ENCODE results near the gene HIGD1A. TPM values are rescaled to one million over a fixed set of nuclear protein-coding genes. Genes with fewer than 3 reads are reported as not detected.
A peak's percentile ranks its signal among the peaks of the same experiment; 100 is the strongest.

Gene HIGD1A
- total and polyA plus RNA-seq, 9 of the 15 experiments (the other 6 are each of a cell fraction or from before 2014, with no cell fraction given): 165 to 1,185 (median 333) TPM

GRCh38 chr3:42772670-42773408 is 31.5 kb downstream of the HIGD1A start, which contains the start of gene CCDC13 (continued):
- TF ChIP-seq MAX (CRISPR knock-in tag; IDR thresholded peaks at IDR 0.05) (peak; percentile 32; the same call in 1 of the 2 replicates), MAZ (CRISPR knock-in tag; conservative IDR thresholded peaks at IDR 0.05 in 1 of 2, IDR thresholded peaks at IDR 0.05 in 1 of 2) (no peak), ELF1 (tag; IDR thresholded peaks at IDR 0.05) (no peak), RFX5 (IDR thresholded peaks at IDR 0.05; ENCODE audit: low read depth, low read length) (peak; percentile 84), HOMEZ (CRISPR knock-in tag; IDR thresholded peaks at IDR 0.05) (no peak), EP300 (IDR thresholded peaks at IDR 0.05; ENCODE audit: low read length) (no peak), HNRNPLL (IDR thresholded peaks at IDR 0.05; ENCODE audit: low read depth, low read length, poor library complexity, severe bottlenecking) (peak; percentile 87), RBM15 (IDR thresholded peaks at IDR 0.05; ENCODE audit: insufficient read depth, low read length) (no peak), GABPB1 (CRISPR knock-in tag; IDR thresholded peaks at IDR 0.05) (no peak), SOX6 (IDR thresholded peaks at IDR 0.05) (no peak), ZBTB33 (CRISPR knock-in tag; IDR thresholded peaks at IDR 0.05) (peak; percentile 62), SREBF2 (CRISPR knock-in tag; IDR thresholded peaks at IDR 0.05) (no peak), ZFPM2 (CRISPR knock-in tag; IDR thresholded peaks at IDR 0.05) (no peak), CCAR2 (IDR thresholded peaks at IDR 0.05; ENCODE audit: low read depth, low read length) (no peak)
- TF ChIP-seq, protein P1, sequence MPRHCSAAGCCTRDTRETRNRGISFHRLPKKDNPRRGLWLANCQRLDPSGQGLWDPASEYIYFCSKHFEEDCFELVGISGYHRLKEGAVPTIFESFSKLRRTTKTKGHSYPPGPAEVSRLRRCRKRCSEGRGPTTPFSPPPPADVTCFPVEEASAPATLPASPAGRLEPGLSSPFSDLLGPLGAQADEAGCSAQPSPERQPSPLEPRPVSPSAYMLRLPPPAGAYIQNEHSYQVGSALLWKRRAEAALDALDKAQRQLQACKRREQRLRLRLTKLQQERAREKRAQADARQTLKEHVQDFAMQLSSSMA (CRISPR knock-in tag; IDR thresholded peaks at IDR 0.05): no peak
- TF ChIP-seq, protein P2, sequence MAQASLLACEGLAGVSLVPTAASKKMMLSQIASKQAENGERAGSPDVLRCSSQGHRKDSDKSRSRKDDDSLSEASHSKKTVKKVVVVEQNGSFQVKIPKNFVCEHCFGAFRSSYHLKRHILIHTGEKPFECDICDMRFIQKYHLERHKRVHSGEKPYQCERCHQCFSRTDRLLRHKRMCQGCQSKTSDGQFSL (CRISPR knock-in tag; IDR thresholded peaks at IDR 0.05): no peak
- TF ChIP-seq, protein P2 (tag; IDR thresholded peaks at IDR 0.05): no peak
